SU-DHL-6 (cell line): ENCODE results near the gene STK17A.

Source experiments
- H2AFZ ChIP-seq: fragments of 200-600 bp; sonication (generic); 2 replicates; pipeline ENCODE4 v1.6.1; 2014; ENCODE audit warnings: low read depth, mild to moderate bottlenecking, moderate library complexity, mixed read lengths, antibody characterized with exemption, low read length; ENCODE audit not compliant: severe bottlenecking
- H3F3A ChIP-seq: fragments of 200-600 bp; shearing (Covaris generic); 2 replicates; pipeline ENCODE4 v1.6.0; 2016; ENCODE audit warnings: antibody characterized with exemption, mild to moderate bottlenecking; ENCODE audit not compliant: insufficient read depth
- H3K27ac ChIP-seq: fragments of 200-600 bp; sonication (generic); 2 replicates; pipeline ENCODE4 v1.5.1; 2016; ENCODE audit warnings: low read depth, mild to moderate bottlenecking, low read length, moderate library complexity, mixed read lengths
- H3K27me3 ChIP-seq: fragments of 200-600 bp; sonication (generic), shearing (Covaris generic); 2 replicates; pipeline ENCODE4 v1.6.0; 2014; ENCODE audit warnings: mild to moderate bottlenecking, low read length
- H3K36me3 ChIP-seq: fragments of 200-600 bp; sonication (generic); 2 replicates; pipeline ENCODE4 v1.6.1; 2014; ENCODE audit warnings: mild to moderate bottlenecking, low read length, mixed read lengths
- H3K4me2 ChIP-seq: fragments of 300-600, 200-600 bp; shearing (Covaris generic), sonication (generic); 2 replicates; pipeline ENCODE4 v1.6.0; 2014; ENCODE audit warnings: low read length, low read depth, mild to moderate bottlenecking; ENCODE audit not compliant: poor library complexity, severe bottlenecking
- H3K4me3 ChIP-seq: fragments of 200-600 bp; sonication (generic); 2 replicates; pipeline ENCODE4 v1.5.1; 2014; ENCODE audit warnings: antibody characterized with exemption, low read length, mild to moderate bottlenecking, mixed read lengths; ENCODE audit not compliant: insufficient read depth, poor library complexity, severe bottlenecking
- H3K79me2 ChIP-seq: fragments of 200-600 bp; sonication (generic); 2 replicates; pipeline ENCODE4 v1.6.1; 2014; ENCODE audit warnings: mild to moderate bottlenecking, low read length, moderate library complexity; ENCODE audit not compliant: insufficient read depth
- H3K9ac ChIP-seq: fragments of 200-600 bp; sonication (generic); 2 replicates; pipeline ENCODE4 v1.7.0; 2014; ENCODE audit warnings: mild to moderate bottlenecking, low read length
- H3K9me2 ChIP-seq: fragments of 200-600 bp; sonication (generic); replicated peaks from 2 replicates; pipeline ENCODE4 v1.6.1; 2014; ENCODE audit warnings: low read length; ENCODE audit not compliant: insufficient read depth
- H3K9me3 ChIP-seq: fragments of 200-600 bp; sonication (generic); 2 replicates; pipeline ENCODE4 v1.6.1; 2014; ENCODE audit warnings: low read length, mixed read lengths; ENCODE audit not compliant: insufficient read depth
- H4K20me1 ChIP-seq: fragments of 200-600 bp; sonication (generic); 2 replicates; pipeline ENCODE4 v1.6.1; 2014; ENCODE audit warnings: low read depth, mild to moderate bottlenecking, antibody characterized with exemption, low read length, moderate library complexity, mixed read lengths
- CTCF ChIP-seq: fragments of 200-600 bp; sonication (generic); IDR thresholded peaks from one replicate; pipeline ENCODE4 v1.5.1; 2017; ENCODE audit warnings: antibody characterized with exemption, mild to moderate bottlenecking, low read length, moderate library complexity; ENCODE audit not compliant: insufficient read depth, poor library complexity, severe bottlenecking
- EZH2phosphoT487 ChIP-seq: fragments of 200-600 bp; sonication (generic), shearing (Covaris generic); conservative IDR thresholded peaks from 2 replicates; pipeline ENCODE4 v1.6.1; 2018; ENCODE audit warnings: mild to moderate bottlenecking, antibody characterized with exemption, low read length, moderate library complexity, mixed read lengths

The STK17A gene

GRCh38 chr7:43612599-43613589 is 30.0 kb downstream of the STK17A start:
- Histone ChIP-seq H3K9me3 (no peaks in the 10 kb centered on the region), H3K4me2 (no peak overlapping the region), H4K20me1 (peaks cover 87% of the 10 kb centered on the region), H3K79me2 (peaks cover 92% of the 10 kb centered on the region), H3K27ac (no peak overlapping the region), H3F3A (peaks cover 51% of the 10 kb centered on the region), H3K36me3 (peaks cover 81% of the 10 kb centered on the region), H3K9me2 (no peaks in the 10 kb centered on the region), H3K27me3 (no peaks in the 10 kb centered on the region), H3K4me3 (no peak overlapping the region), H3K9ac (no peak overlapping the region), H2AFZ (no peak overlapping the region)
- TF ChIP-seq CTCF, result no peak
- no peak for TF ChIP-seq EZH2phosphoT487

- Histone ChIP-seq H3K4me2 (no peak overlapping the region), H3F3A (peaks cover 64% of the 10 kb centered on the region), H3K27me3 (no peaks in the 10 kb centered on the region), H3K9me3 (no peaks in the 10 kb centered on the region), H4K20me1 (peaks cover 79% of the 10 kb centered on the region), H3K27ac (no peak overlapping the region), H3K79me2 (peaks cover 96% of the 10 kb centered on the region), H3K4me3 (no peak overlapping the region), H3K9me2 (no peaks in the 10 kb centered on the region), H2AFZ (no peak overlapping the region), H3K36me3 (peaks cover 86% of the 10 kb centered on the region), H3K9ac (no peak overlapping the region)
- TF ChIP-seq EZH2phosphoT487, result no peak
- no peak for TF ChIP-seq CTCF
These were observed 32.7 kb downstream of the STK17A start for GRCh38 chr7:43615558-43616145.

DNA sequence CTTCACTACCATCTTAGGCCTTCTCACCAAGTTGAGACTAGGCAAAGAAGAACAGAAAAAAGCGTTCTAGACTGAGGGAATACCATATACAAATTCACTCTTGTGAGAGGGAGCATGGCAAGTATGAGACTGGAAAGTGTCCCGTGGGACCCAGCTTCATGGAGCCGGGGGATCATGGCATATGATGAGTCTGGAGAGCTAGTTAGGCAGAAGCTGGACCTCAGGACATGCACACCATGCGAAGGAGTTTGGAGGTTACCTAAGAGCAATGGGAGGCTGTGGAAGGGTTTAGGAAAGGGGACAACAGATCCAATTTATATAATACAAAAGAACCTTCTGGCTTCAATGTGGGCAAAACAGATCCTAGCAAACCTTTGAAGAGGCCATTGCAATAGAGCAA is 34.1 kb downstream of the STK17A start:
- Histone ChIP-seq H3K36me3 (peaks cover 87% of the 10 kb centered on the region), H3K4me2 (no peak overlapping the region), H3K9me3 (no peaks in the 10 kb centered on the region), H3K27me3 (no peaks in the 10 kb centered on the region), H2AFZ (no peak overlapping the region), H3K9me2 (no peaks in the 10 kb centered on the region), H3K79me2 (peaks cover 96% of the 10 kb centered on the region), H3F3A (peaks cover 72% of the 10 kb centered on the region), H3K9ac (no peak overlapping the region), H4K20me1 (peaks cover 67% of the 10 kb centered on the region), H3K4me3 (no peak overlapping the region), H3K27ac (no peak overlapping the region)
- TF ChIP-seq CTCF (no peak), EZH2phosphoT487 (no peak)
